ENCODE measurements around the gene TWIST2. TPM values are rescaled to one million over a fixed set of nuclear protein-coding genes. Genes with fewer than 3 reads are reported as not detected.

Gene TWIST2
- total RNA-seq, 4 donors from 2014 or later = 72.5 to 140 (median 106) TPM

GRCh38 chr2:238956676-238957075 is 108.8 kb downstream of the TWIST2 start:
- Histone ChIP-seq H3K9me3 (peaks cover 0 to 5% (median 0%) of the 10 kb centered on the region in 4 donors), H3K4me3 (no peak overlapping the region), H3K27ac (no peak overlapping the region), H3K4me1 (peaks cover 0 to 3% (median 0%) of the 10 kb centered on the region in 4 donors), H3K27me3 (no peaks in the 10 kb centered on the region), H3K36me3 (no peaks in the 10 kb centered on the region)
- 56 to 58% methylated on average over 3 of the region's 3 CpGs for WGBS, 2 donors
- TF ChIP-seq EP300 (IDR thresholded peaks at IDR 0.05) = no peak
- no peak for TF ChIP-seq CTCF (IDR thresholded peaks at IDR 0.05)
- no peak for TF ChIP-seq POLR2A (IDR thresholded peaks at IDR 0.05)
- DNase-seq (ENCODE audit: low spot score in 2 of 2) = no peak

All from tibial nerve (tissue), 4 donors.